Activated T-cell treated with anti-CD3 and anti-CD28 coated beads, Interleukin-2, amount 50 U/mL, for 1 hour (primary cell): ENCODE measurements around the gene PITPNC1.
"Not testable (repeated sequence)": the region's sequence is repeated elsewhere in the genome, so short reads cannot be mapped to it uniquely, and the experiment has no call there.

ENCODE experiments used
- DNase-seq: peaks from one replicate; pipeline ENCODE4 v3.0.0-alpha.2; 2020

The PITPNC1 gene

GRCh38 chr17:67702861-67703260 lies 325.8 kb downstream of the PITPNC1 start:
- DNase-seq: not testable (repeated sequence)

- no peak for DNase-seq
Observed at GRCh38 chr17:67707442-67707841, 330.4 kb downstream of the PITPNC1 start.

DNA sequence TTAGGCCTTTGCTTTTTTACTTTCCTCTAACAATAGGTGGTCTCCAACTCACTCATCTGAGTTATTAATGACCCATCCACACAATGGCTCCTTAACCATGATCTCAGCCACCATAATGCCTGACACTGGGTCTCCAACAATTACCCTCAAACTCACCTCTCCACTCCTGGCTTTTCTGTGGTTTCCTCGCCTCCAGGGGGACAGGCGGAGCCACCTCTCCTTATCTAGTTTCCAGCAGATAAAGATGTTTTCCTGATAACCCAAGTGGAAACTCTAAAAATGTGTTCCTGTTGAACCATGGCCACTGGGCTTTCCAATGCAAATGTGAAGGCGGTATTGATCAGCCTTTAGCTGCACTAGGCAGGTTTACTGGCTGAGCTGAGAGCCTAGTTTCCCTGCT lies 331.3 kb downstream of the PITPNC1 start:
- no peak for DNase-seq

GRCh38 chr17:67711916-67712315 lies 334.8 kb downstream of the PITPNC1 start:
- no peak for DNase-seq

- DNase-seq: no peak
Observed at GRCh38 chr17:67712375-67712774, 335.3 kb downstream of the PITPNC1 start.

DNA sequence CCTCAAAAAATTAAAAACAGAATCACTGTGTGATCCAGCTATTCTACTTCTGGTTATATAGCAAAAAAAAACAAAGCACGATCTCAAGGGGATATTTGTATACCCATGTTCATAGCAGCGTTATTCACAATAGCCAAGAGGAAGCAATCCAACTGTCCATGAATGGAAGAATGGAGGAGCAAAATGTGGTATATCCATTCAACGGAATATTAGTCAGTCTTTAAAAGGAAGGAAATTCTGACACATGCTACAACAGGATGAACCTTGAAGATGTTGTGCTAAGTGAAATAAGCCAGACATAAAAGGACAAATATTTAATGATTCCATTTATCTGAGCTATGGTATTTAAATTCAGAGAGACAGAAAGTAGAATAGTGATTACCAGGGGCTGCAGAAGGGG lies 336.1 kb downstream of the PITPNC1 start:
- no peak for DNase-seq

GRCh38 chr17:67716405-67716798 lies 339.3 kb downstream of the PITPNC1 start:
- DNase-seq: no peak

- DNase-seq: no peak
Observed at GRCh38 chr17:67717192-67717623, 340.1 kb downstream of the PITPNC1 start.

DNA sequence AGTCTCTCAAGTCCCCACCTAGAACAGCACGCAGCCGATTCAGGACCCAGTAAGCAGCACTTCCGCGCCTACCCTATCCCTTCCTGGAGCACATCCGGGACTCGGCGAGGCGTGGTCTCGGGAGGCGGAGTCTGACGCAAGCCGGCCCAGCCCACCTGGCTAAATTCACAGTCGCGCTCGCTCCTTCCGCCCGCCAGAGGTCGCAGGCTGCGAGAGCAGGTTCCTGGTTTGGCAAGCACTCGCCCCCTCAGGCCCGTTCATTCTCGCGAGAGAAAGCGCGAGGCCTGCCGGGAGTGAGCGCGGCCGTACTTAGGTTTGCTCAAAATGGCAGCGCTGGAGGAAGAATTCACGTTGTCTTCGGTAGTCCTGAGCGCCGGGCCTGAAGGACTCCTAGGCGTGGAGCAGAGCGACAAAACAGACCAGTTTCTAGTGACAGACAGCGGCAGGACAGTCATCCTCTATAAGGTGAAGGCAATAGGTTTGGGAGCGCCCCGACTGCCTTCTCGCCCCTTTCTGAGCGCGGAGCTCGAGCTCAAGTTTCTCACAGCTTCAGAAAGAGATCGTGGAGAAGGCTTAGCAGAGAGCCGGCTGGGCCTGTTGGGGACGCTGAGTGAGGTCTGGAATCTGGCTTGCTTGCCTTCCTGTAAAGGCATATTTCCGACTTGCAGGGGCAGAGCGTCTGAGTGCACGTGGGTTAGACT lies 340.7 kb downstream of the PITPNC1 start, which contains the start of gene NOL11:
NOL11 (plus strand) TSS at position 313 of the 701 bp plus-strand sequence; CDS start at position 325, 12 bp downstream.
- peak; percentile 99 for DNase-seq

DNA sequence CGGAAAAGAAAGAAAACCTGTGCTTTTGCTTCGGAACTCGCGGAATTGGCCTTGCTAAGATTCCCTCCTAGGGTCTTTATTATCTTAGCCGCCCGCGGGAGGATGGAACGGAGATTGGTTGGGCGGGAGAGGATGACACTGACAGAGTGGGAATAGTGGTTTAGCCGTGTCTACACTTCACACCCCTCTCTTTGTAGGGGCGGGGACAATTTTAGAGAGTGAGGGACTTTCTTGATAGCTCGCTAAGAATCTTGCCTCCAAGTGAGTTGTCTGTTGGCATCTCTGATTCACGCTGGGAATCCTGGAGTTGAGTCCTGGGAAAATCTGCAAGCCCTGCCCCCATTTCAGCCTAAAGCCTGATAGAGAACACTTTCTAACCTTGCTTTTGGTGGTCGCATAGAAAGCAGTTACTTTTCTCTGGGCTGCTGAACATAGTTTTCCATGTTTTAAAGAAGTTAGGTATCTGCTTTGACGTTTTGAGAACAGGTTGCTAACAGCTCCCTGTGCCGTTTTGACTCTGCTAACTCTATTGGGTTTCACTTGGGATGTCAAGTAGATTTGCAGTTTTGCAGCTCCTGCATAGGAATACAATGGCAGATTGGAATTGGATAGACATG lies 341.4 kb downstream of the PITPNC1 start:
- DNase-seq: no peak

DNA sequence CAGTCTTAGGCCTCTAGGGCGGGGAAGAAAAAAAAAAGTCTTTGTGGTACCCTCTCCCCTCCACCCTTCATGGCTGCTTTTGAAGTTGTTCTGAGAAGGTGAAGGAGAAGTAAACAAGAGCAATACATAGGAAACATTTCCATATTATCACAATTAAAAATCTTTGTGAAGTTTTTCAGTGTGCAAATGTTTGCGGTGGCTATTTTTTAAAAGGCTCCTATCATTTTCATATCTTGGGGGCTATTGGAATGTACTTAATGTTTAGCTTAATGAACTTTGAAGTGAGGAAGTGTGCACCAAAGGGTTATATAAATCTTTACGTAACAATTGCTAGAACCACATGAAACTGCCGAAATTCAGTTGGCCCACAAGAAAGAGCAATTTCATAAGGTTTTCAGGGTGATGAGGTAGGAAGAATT lies 348.3 kb downstream of the PITPNC1 start:
- DNase-seq: no peak

DNA sequence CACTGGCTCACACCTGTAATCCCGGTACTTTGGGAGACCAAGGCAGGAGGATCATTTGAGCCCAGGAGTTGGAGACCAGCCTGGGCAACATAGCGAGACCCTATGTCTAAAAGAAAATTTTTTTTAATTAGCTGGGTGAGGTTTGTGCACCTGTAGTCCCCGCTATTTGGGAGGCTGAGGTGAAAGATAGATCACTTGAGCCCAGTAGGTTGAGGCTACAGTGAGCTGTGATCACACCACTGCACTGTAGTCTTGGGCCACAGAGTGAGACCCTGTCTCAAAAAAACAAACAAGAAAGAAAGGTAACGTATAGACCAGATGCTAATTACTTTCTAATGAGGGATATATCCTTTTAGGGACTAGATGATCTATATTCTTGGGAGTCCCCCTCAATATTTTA lies 348.7 kb downstream of the PITPNC1 start:
- DNase-seq: no peak

DNA sequence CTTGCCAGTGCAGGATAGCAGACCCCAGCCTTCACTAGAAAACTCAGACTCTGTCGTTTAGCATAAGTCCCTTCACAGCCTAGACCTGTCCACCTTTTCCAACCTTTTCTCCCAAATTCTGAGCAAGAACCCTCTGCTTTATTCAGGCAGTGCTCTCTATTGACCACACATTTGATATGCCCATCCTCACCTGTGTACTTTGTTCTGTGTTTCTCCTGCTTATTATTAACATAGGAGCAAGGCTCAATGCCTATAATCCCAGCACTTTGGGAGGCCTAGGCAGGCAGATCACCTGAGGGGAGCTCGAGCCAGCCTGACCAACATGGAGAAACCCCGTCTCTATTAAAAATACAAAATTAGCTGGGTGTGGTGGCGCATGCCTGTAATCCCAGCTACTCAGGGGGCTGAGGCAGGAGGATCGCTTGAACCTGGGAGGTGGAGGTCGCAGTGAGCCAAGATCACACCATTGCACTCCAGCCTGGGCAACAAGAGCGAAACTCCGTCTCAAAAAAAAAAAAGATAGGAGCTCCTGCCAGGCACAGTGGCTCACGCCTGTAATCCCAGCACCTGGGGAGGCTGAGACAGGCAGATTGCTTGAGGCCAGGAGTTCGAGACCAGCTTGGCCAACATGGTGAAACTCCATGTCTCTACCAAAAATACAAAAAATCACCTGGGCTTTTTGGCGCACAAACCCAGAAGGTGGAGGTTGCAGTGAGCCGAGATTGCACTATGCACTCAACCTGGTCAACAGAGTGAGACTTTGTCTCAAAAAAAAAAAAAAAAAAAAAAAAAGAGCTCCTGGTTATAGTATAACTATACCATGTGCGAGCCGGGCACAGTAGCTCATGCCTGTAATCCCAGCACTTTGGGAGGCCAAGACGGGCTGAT lies 350.3 kb downstream of the PITPNC1 start:
- DNase-seq: not testable (repeated sequence)

DNA sequence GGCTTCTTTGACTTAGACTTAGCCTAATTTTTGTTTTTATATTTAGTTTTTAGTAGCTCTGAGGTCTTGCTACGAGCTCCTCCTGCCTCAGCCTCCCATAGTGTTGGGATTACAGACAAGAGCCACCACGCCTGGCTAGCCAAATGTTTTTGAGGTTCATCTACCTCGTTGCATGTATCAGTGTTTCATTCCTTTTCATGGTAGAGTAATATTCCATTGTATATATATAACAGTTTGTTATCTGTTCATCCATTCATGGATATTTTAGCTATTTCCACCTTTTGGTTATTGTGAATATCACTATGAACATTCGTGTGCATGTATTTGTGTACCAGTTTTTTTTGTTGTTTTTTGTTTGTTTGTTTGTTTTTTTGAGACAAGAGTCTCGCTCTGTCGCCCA lies 352.8 kb downstream of the PITPNC1 start:
- DNase-seq: no peak

DNA sequence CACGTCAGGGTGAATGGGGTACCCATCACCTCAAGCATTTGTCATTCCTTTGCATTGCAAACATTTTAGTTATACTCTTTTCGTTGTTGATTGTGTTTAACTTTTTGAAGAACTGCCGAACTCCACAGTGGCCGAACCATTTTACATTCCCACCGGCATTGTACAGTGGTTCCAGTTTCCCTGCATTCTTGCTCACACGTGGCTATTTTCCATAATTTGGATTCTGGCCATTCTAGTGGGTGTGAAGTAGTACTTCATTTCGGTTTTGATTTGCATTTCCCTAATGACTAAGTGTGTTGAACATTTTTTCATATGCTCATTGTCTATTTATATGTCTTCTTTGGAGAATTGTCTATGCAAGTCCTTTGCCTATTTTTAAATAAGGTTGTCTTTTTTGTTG lies 353.6 kb downstream of the PITPNC1 start:
- no peak for DNase-seq

- no peak for DNase-seq
Observed at GRCh38 chr17:67733449-67733848, 356.4 kb downstream of the PITPNC1 start.

DNA sequence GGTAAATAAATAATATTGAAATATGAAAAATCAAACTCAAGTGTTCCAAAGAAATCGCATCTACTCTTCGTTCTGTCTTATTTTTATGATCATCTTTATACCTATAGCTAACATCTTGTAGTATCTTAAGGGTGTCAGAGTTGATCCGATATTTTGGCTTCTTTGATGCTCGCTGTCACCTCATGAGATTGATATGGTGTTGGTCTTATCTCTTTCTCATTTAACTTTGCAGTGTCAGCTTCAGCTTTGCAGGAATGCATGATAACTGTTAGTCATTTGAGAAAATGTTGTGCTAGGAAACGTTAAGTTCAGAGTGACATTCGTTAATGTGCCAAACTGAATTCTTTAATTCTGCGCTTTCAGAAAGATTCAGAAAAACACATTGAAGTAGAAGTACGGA lies 360.1 kb downstream of the PITPNC1 start:
- no peak for DNase-seq

GRCh38 chr17:67742025-67742424 lies 364.9 kb downstream of the PITPNC1 start:
- no peak for DNase-seq
